ENCODE data around the gene RAB40B.

Gene RAB40B

DNA sequence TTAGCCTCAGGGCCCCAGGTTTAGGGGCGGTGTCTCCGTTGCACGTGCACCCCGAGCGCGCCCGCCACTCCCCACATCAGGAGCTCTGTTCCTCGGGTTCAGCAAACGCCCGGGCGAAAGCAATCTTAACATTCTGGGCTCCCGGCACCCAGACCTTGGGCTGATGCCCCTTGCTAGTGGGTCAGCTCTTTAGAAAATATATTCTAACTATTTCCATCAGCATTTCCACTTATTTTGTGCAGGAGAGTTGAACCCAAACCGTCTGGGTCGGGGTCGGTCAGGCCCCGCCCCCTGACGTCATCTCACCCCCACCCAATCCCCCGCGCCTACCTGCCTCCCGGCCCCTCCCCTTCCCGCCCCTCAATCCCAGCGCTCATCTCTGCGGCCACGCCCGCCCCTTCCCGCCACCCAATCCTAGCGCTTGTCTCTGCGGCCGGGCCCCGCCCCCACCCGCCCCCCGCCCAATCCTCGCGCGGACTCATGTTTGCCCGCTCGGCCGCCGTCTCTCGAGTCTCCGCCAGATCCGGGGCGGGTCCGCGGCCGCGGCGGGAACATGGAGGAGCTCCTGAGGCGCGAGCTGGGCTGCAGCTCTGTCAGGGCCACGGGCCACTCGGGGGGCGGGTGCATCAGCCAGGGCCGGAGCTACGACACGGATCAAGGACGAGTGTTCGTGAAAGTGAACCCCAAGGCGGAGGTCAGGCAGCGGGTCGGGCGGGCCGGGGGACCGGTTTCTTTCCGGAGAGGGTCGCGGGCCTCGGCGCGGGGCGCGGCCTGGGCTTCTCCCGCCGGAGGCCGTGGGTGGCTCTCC is 17.9 kb upstream of the RAB40B start, which contains the start of gene FN3KRP:
Gene FN3KRP, plus strand, starts transcription at position 504 of the 808 bp plus-strand sequence. Its CDS starts 50 bp downstream, at position 554.
- peak; percentile 90 for DNase-seq

DNA sequence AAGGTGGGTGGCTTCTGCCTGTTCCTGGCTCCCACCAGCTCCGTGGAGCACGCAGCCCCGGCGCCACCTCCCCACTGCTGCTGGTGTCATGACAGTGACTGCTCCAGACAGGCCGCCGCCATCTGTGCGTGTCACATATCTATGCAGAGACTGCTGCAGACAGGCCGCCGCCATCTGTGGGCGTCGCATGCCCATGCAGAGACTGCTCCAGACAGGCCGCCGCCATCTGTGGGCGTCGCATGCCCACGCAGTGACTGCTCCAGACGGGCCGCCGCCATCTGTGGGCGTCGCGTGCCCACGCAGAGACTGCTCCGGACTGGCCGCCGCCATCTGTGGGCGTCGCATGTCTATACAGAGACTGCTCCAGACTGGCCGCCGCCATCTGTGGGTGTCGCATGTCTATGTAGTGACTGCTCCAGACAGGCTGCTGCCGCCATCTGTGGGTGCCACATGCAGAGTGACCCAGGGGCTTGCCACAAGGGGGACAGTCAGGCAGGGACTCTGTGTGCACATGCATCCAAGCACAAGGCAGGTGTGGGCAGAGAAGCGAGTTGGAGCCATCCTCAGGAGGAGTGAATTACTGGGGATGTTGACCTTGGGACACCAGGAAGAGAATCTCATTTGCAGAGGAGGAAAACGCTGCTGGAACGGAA is 14.7 kb upstream of the RAB40B start:
- DNase-seq: no peak

GRCh38 chr17:82710499-82711232 is 12.2 kb upstream of the RAB40B start:
- no peak for DNase-seq

- DNase-seq: no peak
Observed at GRCh38 chr17:82709676-82710498, 11.4 kb upstream of the RAB40B start.

- no peak for DNase-seq
Observed at GRCh38 chr17:82709024-82709675, 10.7 kb upstream of the RAB40B start.

- DNase-seq: no peak
Observed at GRCh38 chr17:82705756-82706155, 7.3 kb upstream of the RAB40B start.

DNA sequence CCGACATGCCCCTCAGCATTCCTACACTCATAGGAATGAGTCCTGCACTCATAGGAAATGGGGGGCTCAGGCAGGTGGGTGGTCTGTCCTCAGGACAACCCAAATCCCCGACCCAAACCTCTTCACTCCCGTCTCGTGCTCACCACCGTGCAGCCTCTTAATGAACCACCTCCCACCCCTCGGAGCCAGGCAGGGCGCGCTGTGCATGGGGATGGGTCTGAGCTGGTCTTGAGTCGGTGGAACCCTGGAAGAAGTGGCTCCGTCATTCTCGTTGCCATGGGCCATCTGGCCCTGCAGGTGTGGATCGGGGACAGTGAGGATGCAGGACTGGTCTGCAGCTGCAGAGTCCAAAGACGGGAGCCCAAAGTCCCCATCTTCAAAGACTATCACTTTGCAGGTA is 6.4 kb upstream of the RAB40B start:
- no peak for DNase-seq

- no peak for DNase-seq
Observed at GRCh38 chr17:82703935-82704865, 5.7 kb upstream of the RAB40B start.

GRCh38 chr17:82703036-82703745 is 4.7 kb upstream of the RAB40B start:
- DNase-seq: no peak

DNA sequence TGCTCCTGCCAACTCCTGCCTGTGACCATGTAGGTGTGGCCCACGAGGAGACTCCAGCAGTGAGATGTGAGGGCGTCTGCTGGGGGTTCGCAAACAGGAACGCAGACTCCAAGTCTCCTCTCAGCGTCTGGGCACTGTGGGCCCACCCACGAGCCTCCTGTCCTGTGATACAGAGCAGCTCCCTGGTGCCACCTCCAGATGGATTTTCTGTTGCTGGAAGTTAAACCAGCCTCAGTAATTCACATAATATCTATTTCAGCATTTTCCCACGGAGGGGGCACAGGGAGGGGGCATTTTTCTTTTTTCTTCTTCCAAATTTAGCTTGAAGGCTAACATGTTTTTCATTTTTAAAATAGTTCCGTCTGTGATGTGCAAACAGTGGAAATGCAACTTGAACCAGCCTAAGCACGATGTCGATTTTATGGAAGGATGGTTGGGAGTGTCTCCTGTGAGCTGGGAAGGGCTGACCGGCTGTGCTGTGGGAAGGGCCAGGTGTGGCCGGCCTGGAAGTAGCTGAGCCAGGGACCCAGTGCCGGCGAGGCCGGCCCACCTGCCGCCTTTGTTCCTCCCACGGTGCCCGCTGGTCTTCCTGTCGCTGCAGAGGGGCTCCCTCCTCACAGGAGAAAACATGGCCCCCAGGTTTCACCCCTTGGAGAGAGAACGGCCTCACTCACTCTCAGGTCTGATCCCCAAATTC is 3.9 kb upstream of the RAB40B start:
- DNase-seq: no peak

DNA sequence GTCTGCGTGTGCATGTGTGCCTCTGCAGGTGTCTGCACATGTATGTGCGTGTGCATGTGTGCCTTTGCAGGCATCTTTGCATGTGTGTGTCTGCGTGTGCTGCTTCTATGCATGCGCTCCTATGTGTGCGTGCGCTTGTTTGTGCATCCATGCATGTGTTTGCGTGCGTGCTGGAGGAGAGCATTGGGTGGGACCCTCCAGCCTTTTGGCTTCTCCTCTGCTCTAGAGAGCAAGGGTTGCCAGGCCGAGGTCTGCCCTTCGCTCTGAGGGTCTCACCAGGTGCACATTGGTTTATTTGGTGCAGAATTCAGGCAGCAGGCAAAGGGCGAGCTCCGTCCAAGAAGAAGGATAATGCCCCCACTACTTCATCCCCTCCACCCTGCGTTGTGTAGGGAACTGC is 1.1 kb upstream of the RAB40B start:
- no peak for DNase-seq

DNA sequence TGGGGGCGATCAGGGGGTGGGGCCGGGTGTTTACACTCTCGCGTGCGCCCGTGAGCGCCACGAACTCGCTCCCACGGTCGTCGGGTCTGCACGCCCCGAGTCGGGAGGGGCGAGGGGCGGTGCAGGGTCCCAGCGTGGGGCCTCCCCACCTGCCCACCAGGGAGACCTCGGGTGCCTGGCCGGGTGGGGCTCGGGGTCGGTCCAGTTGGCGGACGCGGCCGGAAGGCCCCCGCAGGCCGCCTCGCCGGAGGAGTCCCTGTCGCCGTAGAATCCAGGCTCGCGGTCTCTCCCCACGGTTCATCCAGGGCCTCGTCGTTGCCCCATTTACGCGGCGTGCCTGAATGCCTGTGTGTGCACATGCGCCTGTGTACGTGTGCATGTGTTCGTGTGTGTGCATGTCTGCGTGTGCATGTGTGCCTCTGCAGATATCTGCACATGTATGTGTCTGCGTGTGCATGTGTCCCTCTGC is 510 bp upstream of the RAB40B start:
- DNase-seq: no peak

DNA sequence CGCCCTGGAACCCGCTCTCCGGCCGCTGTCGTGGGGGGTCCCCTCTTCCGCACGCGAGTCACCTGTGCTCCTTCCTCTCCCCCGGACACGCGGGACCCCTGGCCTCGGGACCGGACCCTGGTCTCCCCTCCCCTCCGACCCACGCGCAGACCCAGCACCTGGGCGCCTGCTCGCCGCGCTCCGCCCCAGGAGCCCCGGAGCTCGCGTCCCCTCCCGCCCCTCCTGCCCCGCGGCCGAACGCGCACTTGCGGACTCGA is 762 bp downstream of the RAB40B start:
- no peak for DNase-seq

GRCh38 chr17:82696916-82697807 is 1.3 kb downstream of the RAB40B start:
- no peak for DNase-seq

DNA sequence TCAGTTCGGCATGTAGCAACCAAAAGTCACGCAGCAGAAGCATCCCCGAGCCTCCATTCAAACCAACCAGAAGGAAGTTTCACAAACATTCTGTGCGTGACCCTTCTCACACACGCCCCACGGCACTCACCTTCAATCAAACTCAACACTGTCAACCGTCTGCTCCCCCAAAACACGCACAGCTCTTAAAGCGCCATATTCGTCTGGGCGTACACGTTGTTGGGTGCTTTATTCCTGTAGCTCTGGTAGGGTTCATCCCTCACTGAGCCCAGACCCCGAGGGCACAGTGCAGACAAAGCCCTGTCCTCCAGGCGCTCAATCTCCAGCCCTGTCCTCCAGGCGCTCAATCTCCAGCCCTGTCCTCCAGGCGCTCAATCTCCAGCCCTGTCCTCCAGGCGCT is 2.2 kb downstream of the RAB40B start:
- no peak for DNase-seq

DNA sequence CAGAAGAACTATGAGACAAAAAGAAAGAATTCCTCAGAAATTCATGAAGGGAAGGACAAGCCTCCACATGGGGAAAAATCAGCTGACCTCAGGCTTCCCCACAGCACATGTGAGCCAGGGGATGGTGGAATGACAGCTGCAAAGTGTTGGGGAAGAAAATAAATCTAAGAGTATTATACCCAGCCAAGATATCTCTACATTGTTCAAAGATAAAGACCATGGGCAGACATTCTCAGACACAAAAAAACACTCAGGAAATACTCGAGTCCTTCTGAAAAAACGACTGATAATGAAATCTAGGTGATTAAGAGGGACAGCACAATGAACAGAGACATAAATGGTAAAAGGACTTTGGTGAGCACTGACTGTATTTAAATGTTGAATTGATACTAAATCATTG is 3.9 kb downstream of the RAB40B start:
- DNase-seq: no peak

DNA sequence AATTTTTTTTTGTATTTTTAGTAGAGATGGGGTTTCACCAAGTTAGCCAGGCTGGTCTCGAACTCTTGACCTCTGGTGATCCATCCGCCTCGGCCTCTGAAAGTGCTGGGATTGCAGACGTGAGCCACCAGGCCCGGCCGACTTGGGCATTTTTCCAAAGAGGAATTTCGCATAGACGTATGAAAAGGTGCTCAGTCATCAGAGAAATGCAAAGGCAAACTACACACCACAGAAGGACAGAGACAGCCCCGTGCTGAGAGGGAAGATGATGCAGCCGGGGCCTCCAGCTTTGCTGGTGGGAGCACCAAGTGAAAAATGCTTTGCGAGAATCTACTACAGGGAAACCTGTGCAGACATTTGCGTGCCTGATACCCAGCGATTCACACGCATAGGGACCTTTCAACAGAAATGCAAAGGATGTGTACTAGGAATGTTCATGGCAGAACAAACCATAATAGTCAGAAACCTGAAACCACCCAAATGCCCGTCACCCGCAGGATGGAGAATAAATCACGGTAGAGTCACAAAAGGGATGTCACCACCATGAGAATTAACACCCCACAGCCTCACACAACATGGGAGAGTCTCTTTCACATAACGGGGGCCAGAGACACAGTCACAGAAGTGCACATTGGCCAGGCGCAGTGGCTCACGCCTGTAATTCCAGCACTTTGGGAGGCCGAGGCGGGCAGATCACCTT is 5.2 kb downstream of the RAB40B start:
- DNase-seq: no peak

DNA sequence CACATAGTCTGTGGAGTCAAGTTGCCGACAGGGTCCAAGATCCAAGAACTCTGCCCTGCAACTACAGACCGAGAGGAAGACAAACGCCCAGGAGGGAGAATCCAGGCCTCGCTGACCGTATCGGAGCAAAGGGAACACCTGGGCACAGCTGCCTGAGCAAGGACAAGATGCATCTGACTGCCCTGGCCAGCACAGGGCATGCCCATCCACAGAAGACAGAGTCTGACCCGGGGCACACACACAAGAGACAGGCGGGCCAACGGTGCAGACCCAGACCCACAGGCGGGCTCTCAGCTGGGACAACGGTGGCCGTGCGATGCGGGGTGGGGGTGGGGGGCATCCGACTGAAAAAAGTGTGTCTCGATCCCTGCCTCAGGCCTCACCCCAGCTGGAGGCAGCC is 6.2 kb downstream of the RAB40B start:
- DNase-seq: no peak
